Urothelium cell line (cell line): ENCODE measurements around the gene TLDC2.

Source experiments
- DNase-seq: peaks from one replicate; pipeline ENCODE4 v3.0.0; 2011; ENCODE audit warnings: low spot score, mixed read lengths
- FAIRE-seq: peaks from 2 replicates; lab custom pipeline; 2011; peaks lifted over from hg19 to GRCh38; lab: Jason Lieb, UNC

Gene TLDC2

GRCh38 chr20:36941401-36941835 lies 65.5 kb downstream of the TLDC2 start:
- FAIRE-seq, result no peak
- DNase-seq, result no peak
